Ishikawa (cell line): ENCODE data around the gene FBXL20.

Experiments
- CEBPB ChIP-seq: IDR thresholded peaks from 2 replicates; pipeline ENCODE4 v1.6.1; 2012
- CREB1 ChIP-seq: IDR thresholded peaks from 2 replicates; pipeline ENCODE4 v1.6.1; 2012; ENCODE audit warnings: low read depth
- EGR1 ChIP-seq: IDR thresholded peaks from 2 replicates; pipeline ENCODE4 v1.6.1; 2012
- EP300 ChIP-seq: IDR thresholded peaks from 2 replicates; pipeline ENCODE4 v1.6.1; 2012; ENCODE audit warnings: borderline replicate concordance
- FOXM1 ChIP-seq: IDR thresholded peaks from 2 replicates; pipeline ENCODE4 v1.6.1; 2012; ENCODE audit warnings: low read depth, borderline replicate concordance
- NFIC ChIP-seq: IDR thresholded peaks from 2 replicates; pipeline ENCODE4 v1.6.1; 2012
- RAD21 ChIP-seq: IDR thresholded peaks from 2 replicates; pipeline ENCODE4 v1.6.1; 2012; ENCODE audit warnings: low read depth
- TAF1 ChIP-seq: IDR thresholded peaks from 2 replicates; pipeline ENCODE4 v1.6.1; 2012; ENCODE audit warnings: low read depth, mild to moderate bottlenecking
- TCF12 ChIP-seq: IDR thresholded peaks from 2 replicates; pipeline ENCODE4 v1.6.1; 2012; ENCODE audit warnings: low read depth
- TEAD4 ChIP-seq: IDR thresholded peaks from 2 replicates; pipeline ENCODE4 v1.6.1; 2012
- YY1 ChIP-seq: IDR thresholded peaks from 2 replicates; pipeline ENCODE4 v1.6.1; 2012; ENCODE audit warnings: low read depth
- ZBTB7A ChIP-seq: IDR thresholded peaks from 2 replicates; pipeline ENCODE4 v1.6.1; 2012; ENCODE audit warnings: low read depth
- TF ChIP-seq, protein P1 (sequence below): IDR thresholded peaks from 2 replicates; pipeline ENCODE4 v1.6.1; 2012; ENCODE audit warnings: low read depth, mild to moderate bottlenecking
- TF ChIP-seq, protein P2 (sequence below): IDR thresholded peaks from 2 replicates; pipeline ENCODE4 v1.6.1; 2012
- TF ChIP-seq, protein P3 (sequence below): IDR thresholded peaks from 2 replicates; pipeline ENCODE4 v1.6.1; 2012

Gene FBXL20

GRCh38 chr17:39340731-39341130 lies 60.7 kb downstream of the FBXL20 start:
- TF ChIP-seq, protein P1, sequence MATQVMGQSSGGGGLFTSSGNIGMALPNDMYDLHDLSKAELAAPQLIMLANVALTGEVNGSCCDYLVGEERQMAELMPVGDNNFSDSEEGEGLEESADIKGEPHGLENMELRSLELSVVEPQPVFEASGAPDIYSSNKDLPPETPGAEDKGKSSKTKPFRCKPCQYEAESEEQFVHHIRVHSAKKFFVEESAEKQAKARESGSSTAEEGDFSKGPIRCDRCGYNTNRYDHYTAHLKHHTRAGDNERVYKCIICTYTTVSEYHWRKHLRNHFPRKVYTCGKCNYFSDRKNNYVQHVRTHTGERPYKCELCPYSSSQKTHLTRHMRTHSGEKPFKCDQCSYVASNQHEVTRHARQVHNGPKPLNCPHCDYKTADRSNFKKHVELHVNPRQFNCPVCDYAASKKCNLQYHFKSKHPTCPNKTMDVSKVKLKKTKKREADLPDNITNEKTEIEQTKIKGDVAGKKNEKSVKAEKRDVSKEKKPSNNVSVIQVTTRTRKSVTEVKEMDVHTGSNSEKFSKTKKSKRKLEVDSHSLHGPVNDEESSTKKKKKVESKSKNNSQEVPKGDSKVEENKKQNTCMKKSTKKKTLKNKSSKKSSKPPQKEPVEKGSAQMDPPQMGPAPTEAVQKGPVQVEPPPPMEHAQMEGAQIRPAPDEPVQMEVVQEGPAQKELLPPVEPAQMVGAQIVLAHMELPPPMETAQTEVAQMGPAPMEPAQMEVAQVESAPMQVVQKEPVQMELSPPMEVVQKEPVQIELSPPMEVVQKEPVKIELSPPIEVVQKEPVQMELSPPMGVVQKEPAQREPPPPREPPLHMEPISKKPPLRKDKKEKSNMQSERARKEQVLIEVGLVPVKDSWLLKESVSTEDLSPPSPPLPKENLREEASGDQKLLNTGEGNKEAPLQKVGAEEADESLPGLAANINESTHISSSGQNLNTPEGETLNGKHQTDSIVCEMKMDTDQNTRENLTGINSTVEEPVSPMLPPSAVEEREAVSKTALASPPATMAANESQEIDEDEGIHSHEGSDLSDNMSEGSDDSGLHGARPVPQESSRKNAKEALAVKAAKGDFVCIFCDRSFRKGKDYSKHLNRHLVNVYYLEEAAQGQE = no peak
- TF ChIP-seq ZBTB7A (no peak), TCF12 (no peak), FOXM1 (no peak), CEBPB (no peak), TAF1 (no peak), EGR1 (no peak), EP300 (no peak), TEAD4 (no peak), RAD21 (no peak), CREB1 (no peak), YY1 (no peak), NFIC (no peak)
- TF ChIP-seq, protein P2, sequence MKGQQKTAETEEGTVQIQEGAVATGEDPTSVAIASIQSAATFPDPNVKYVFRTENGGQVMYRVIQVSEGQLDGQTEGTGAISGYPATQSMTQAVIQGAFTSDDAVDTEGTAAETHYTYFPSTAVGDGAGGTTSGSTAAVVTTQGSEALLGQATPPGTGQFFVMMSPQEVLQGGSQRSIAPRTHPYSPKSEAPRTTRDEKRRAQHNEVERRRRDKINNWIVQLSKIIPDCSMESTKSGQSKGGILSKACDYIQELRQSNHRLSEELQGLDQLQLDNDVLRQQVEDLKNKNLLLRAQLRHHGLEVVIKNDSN = no peak
- TF ChIP-seq, protein P3, sequence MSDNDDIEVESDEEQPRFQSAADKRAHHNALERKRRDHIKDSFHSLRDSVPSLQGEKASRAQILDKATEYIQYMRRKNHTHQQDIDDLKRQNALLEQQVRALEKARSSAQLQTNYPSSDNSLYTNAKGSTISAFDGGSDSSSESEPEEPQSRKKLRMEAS = no peak

DNA sequence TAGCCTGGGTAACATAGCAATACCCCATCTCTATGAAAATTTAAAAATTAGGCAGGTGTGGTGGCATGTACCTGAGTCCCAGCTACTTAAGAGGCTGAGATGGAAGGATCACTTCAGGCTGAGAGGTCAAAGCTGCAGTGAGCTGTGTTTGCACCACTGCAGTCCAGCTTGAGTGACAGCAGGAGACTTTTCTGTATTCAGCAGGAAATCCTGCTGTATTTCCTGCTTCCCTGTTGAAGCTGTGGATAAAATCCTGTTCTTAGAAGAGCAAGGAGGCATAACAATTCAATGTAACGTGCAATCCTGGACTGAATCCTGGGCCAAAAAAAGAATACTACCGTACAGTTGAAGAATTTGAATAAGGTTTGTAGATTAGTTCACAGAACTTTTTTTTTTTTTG lies 62.2 kb downstream of the FBXL20 start:
- no peak for TF ChIP-seq EP300
- TF ChIP-seq ZBTB7A = no peak
- TF ChIP-seq FOXM1 = no peak
- TF ChIP-seq CREB1 = no peak

DNA sequence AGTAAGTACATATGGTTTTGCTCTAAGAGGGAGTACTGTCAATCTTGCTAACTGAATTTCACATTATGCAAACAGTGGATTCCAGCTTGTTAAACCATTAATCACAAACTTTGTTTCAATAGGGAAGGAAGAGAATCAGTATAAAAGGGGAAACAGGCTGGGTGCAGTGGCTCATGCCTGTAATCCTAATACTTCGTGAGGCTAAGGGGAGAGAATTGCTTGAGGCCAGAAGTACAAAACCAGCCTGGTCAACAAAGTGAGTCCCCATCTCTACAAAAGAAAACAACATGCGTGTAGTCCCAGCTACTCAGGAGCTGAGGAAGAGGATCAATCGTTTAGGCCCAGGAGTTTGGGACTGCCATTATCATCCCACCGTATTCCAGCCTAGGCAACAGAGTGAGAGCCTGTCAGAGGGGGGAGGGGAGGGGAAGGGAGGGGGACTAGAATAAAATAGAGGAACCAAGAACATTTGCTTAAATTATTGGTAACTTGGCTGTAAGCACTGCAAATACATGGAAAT lies 65.7 kb downstream of the FBXL20 start:
- no peak for TF ChIP-seq EP300
- TF ChIP-seq, protein P2 = no peak
- no peak for TF ChIP-seq EGR1
- TF ChIP-seq CREB1 = no peak
- TF ChIP-seq YY1 = no peak
- no peak for TF ChIP-seq NFIC
- TF ChIP-seq ZBTB7A = no peak
- TF ChIP-seq, protein P3 = no peak
- no peak for TF ChIP-seq TEAD4
- TF ChIP-seq, protein P1 = no peak
- TF ChIP-seq TAF1 = no peak
- TF ChIP-seq TCF12 = no peak
- no peak for TF ChIP-seq FOXM1
- no peak for TF ChIP-seq RAD21
- TF ChIP-seq CEBPB = no peak

DNA sequence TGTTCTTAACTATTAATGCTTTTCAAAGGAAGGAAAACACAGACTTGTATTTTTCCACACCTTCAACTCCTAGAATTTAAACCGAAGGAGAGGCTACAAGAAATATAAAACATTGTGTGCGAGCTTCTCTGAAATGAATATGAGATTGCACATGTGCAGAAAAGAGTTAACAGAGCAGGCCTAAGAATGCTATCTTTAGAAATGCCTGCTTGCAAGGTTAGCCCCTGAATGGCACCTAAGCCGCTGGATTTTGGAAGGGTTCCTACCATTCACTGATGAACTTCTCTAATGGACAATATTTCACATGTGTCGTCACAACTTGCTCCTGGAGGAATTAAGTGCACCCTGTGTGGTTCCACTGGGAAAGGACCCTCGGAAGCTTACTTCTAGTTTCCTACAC lies 69.3 kb downstream of the FBXL20 start:
- TF ChIP-seq, protein P3 = no peak
- TF ChIP-seq ZBTB7A = no peak
- TF ChIP-seq, protein P2 = no peak
- TF ChIP-seq EP300 = no peak
- no peak for TF ChIP-seq TEAD4
- TF ChIP-seq NFIC = no peak
- TF ChIP-seq, protein P1 = no peak
- no peak for TF ChIP-seq FOXM1
- no peak for TF ChIP-seq CEBPB
- no peak for TF ChIP-seq YY1
